Mucosa of descending colon (tissue), 3 donors: ENCODE results near the gene OR51G1. TPM values are rescaled to one million over a fixed set of nuclear protein-coding genes. Genes with fewer than 3 reads are reported as not detected.

ENCODE experiments used
- ATAC-seq: fragments of 200-7000 bp; cut with Tn5 transposase; one replicate; pipeline ENCODE4 v1.9.1; 2020; ENCODE audit warnings: mild to moderate bottlenecking, moderate library complexity
- DNase-seq, 3 donors: peaks; one replicate each; pipeline ENCODE4 v3.0.0-alpha.2; 2020
- H3K36me3 ChIP-seq: fragments of 200-600 bp; one replicate; pipeline ENCODE4 v1.8.0; 2021; ENCODE audit warnings: low read depth, mild to moderate bottlenecking
- H3K4me1 ChIP-seq: fragments of 200-600 bp; one replicate; pipeline ENCODE4 v1.8.0; 2021; ENCODE audit warnings: low read depth, mild to moderate bottlenecking
- H3K4me3 ChIP-seq: fragments of 200-600 bp; one replicate; pipeline ENCODE4 v1.8.0; 2021; ENCODE audit warnings: mild to moderate bottlenecking
- H3K9me3 ChIP-seq: fragments of 200-600 bp; one replicate; pipeline ENCODE4 v1.8.0; 2021; ENCODE audit warnings: mild to moderate bottlenecking
- intact Hi-C, 2 donors: fragments of 100-400 bp; cut with DNase I in 1 of 2; cut with micrococcal nuclease in 1 of 2; formaldehyde crosslinking; loops; one replicate each; pipeline versions ENCODE4 v1.11.0 to v1.11.1; 2022; cut with DNase I, micrococcal nuclease
- total RNA-seq, 3 donors: library from RNA; stranded (reverse); fragmentation: NEBNext Ultra II Directional in 2 of 3; extraction: Animal tissue kit (Norgen Biotek cat#: 25700) in 2 of 3; gene quantifications; one replicate each; pipeline versions ENCODE4 v1.2.1 to v1.2.4, GENCODE V29; 2021 to 2023
- TF ChIP-seq, protein P1 (sequence below): fragments of 200-600 bp; IDR thresholded peaks from one replicate; pipeline ENCODE4 v1.8.0; 2022; ENCODE audit warnings: antibody characterized with exemption, mild to moderate bottlenecking
- donor health status: DM: no; HTN: no; CAD: no; lungs with moderate emphysema.
- donor health status: DM: no; HTN: no; CAD: no.
- donor health status: DM: no; HTN: yes; CAD: no.

OR51G1 gene
- total RNA-seq, 3 donors from 2014 or later: not detected

- TF ChIP-seq, protein P1, sequence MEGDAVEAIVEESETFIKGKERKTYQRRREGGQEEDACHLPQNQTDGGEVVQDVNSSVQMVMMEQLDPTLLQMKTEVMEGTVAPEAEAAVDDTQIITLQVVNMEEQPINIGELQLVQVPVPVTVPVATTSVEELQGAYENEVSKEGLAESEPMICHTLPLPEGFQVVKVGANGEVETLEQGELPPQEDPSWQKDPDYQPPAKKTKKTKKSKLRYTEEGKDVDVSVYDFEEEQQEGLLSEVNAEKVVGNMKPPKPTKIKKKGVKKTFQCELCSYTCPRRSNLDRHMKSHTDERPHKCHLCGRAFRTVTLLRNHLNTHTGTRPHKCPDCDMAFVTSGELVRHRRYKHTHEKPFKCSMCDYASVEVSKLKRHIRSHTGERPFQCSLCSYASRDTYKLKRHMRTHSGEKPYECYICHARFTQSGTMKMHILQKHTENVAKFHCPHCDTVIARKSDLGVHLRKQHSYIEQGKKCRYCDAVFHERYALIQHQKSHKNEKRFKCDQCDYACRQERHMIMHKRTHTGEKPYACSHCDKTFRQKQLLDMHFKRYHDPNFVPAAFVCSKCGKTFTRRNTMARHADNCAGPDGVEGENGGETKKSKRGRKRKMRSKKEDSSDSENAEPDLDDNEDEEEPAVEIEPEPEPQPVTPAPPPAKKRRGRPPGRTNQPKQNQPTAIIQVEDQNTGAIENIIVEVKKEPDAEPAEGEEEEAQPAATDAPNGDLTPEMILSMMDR: no peak
- no peak overlapping the region for H3K4me3 ChIP-seq
- intact Hi-C loops: no loop called here
- H3K36me3 ChIP-seq: no peaks in the 10 kb centered on the region
- DNase-seq (no peak), ATAC-seq (no peak)
- H3K4me1 ChIP-seq: no peaks in the 10 kb centered on the region
- no peaks in the 10 kb centered on the region for H3K9me3 ChIP-seq
These were observed 12.6 kb upstream of the OR51G1 start for GRCh38 chr11:4936745-4937144.

DNA sequence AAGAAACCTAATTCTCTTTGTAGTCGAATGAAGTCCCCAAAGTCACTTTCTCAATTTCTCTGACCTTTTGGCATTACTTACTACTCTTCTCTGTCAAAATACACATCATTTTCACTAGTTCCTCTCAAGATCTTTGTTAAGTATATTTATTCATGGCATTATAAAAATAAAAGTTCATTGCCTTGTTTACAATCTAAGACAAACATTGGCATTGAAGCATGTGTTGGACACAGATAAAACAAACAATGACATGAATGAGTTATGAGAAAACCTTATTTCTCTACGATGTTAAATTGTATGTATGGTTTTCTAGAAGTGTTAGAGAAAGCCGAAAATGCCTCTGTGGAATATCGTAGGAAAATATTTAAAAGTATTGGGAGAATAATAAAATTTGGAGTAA is 8.6 kb upstream of the OR51G1 start:
- ATAC-seq (no peak), DNase-seq (no peak)
- intact Hi-C loops: no loop called here

GRCh38 chr11:4926608-4927007 is 2.5 kb upstream of the OR51G1 start:
- ATAC-seq: no peak
- intact Hi-C loops: no loop called here
- TF ChIP-seq, protein P1: no peak
- Histone ChIP-seq H3K9me3 (no peaks in the 10 kb centered on the region), H3K4me1 (no peaks in the 10 kb centered on the region), H3K4me3 (no peak overlapping the region), H3K36me3 (no peaks in the 10 kb centered on the region)
- DNase-seq: no peak

More for the DNA sequence above, 8.6 kb upstream of the OR51G1 start:
- no peaks in the 10 kb centered on the region for H3K4me1 ChIP-seq
- no peak overlapping the region for H3K4me3 ChIP-seq
- no peaks in the 10 kb centered on the region for H3K9me3 ChIP-seq
- no peaks in the 10 kb centered on the region for H3K36me3 ChIP-seq
- TF ChIP-seq, protein P1: no peak

DNA sequence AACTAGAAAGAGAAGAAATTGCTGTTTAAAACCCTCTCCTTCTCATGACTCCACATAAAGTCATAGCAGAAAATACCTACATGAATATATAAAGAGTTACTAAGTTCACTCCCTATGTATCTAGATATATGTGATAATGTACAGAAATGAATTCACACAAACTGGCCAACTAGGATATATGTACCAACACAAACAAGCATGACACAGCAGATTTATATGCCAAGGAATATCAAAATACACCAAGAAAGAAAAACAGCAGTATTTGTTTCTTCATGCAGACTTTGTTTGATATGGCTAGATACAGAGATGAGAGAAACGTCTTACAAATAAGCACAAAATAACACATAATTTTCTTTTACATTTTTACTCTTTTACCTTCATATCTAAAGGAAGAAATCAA is 1.8 kb downstream of the OR51G1 start:
- ATAC-seq (no peak), DNase-seq (no peak)
- intact Hi-C loops: no loop called here
- H3K9me3 ChIP-seq: no peaks in the 10 kb centered on the region
- no peaks in the 10 kb centered on the region for H3K36me3 ChIP-seq
- TF ChIP-seq, protein P1: no peak
- no peak overlapping the region for H3K4me3 ChIP-seq
- H3K4me1 ChIP-seq: no peaks in the 10 kb centered on the region

DNA sequence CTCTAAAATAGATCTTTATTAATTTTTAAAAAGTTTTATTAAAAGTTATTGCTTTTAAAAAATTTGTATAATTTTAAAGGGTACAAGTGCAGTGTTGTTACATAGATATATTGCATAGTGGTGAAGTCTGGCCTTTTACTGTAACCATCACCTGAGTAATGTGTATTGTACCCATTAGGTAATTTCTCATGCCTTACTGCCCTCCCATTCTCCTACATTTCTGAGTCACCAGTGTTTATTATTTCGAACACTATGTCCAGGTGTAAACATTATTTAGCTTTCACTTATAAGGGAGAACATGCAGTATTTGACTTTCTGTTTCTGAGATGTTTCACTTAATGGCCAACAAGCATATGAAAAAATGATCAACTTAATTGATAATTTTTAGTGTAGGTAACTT is 2.3 kb downstream of the OR51G1 start:
- Histone ChIP-seq H3K4me3 (no peak overlapping the region), H3K9me3 (no peaks in the 10 kb centered on the region), H3K36me3 (no peaks in the 10 kb centered on the region), H3K4me1 (no peaks in the 10 kb centered on the region)
- no peak for DNase-seq
- intact Hi-C loops: no loop called here
- TF ChIP-seq, protein P1: no peak
- no peak for ATAC-seq

GRCh38 chr11:4919250-4919649 is 4.9 kb downstream of the OR51G1 start, which contains the start of gene OR51G2:
TSS of gene OR51G2 (minus strand) at chr11:4919350. CDS start at chr11:4915663, 3,687 bp downstream.
- H3K36me3 ChIP-seq: no peaks in the 10 kb centered on the region
- intact Hi-C loops: no loop called here
- TF ChIP-seq, protein P1: no peak
- no peak for DNase-seq
- ATAC-seq: no peak
- no peak within 1 kb of the TSS for H3K4me3 ChIP-seq
- H3K4me1 ChIP-seq: no peaks in the 10 kb centered on the region
- no peaks in the 10 kb centered on the region for H3K9me3 ChIP-seq
